C4-2B (cell line): ENCODE data around the gene MFAP2.

Source experiments
- CTCF ChIP-seq: fragments of 450-650 bp; conservative IDR thresholded peaks from 2 replicates; pipeline ENCODE4 v1.5.1; 2017; ENCODE audit warnings: mild to moderate bottlenecking
- ZFX ChIP-seq: fragments of 450-650 bp; IDR thresholded peaks from 2 replicates; pipeline ENCODE4 v1.6.1; 2017

- TF ChIP-seq CTCF = no peak
- no peak for TF ChIP-seq ZFX
Measured at GRCh38 chr1:16976966-16977365, 3.5 kb downstream of the MFAP2 start.
